Panc1 (cell line): ENCODE measurements around the gene FLRT1. TPM values are rescaled to one million over a fixed set of nuclear protein-coding genes. Genes with fewer than 3 reads are reported as not detected.

ENCODE experiments used
- ATAC-seq: fragments of 200-7000 bp; cut with Tn5 transposase; 2 replicates; pipeline ENCODE4 v1.9.1; 2020; ENCODE audit warnings: mild to moderate bottlenecking, moderate library complexity
- BruUV-seq: library from RNA; stranded (reverse); fragments of 400-500 nt; replicated peaks from 2 replicates; lab custom pipeline; 2021; lab: Mats Ljungman, UMichigan
- CTCF ChIA-PET: fragments of 300-600 bp; sonication (Branson Sonifier 250); formaldehyde crosslinking; loops from one replicate; lab custom pipeline; 2022; ENCODE audit warnings: antibody characterized with exemption; lab: Charles Lee
- POLR2A ChIA-PET: fragments of 300-600 bp; sonication (Branson Sonifier 250); formaldehyde crosslinking; loops from one replicate; lab custom pipeline; 2022; ENCODE audit warnings: antibody characterized with exemption; lab: Charles Lee
- DNase-seq: peaks from one replicate; pipeline ENCODE4 v3.0.0-alpha.2; 2010; ENCODE audit warnings: low read depth, low spot score
- H3K27ac ChIP-seq: 2 replicates; pipeline ENCODE4 v1.5.1; 2011; ENCODE audit warnings: mild to moderate bottlenecking, low read length, inconsistent platforms
- H3K27me3 ChIP-seq: fragments of 200-500 bp; sonication (Bioruptor generic); 2 replicates; pipeline ENCODE4 v1.6.0; 2014; ENCODE audit warnings: low read length, inconsistent platforms; ENCODE audit not compliant: control insufficient read depth, insufficient read depth
- H3K36me3 ChIP-seq: fragments of 200-500 bp; sonication (Bioruptor generic); 2 replicates; pipeline ENCODE4 v1.5.1; 2014; ENCODE audit warnings: inconsistent platforms, mild to moderate bottlenecking, low read length, moderate library complexity; ENCODE audit not compliant: control insufficient read depth, insufficient read depth
- H3K4me1 ChIP-seq: 2 replicates; pipeline ENCODE4 v1.5.1; 2011; ENCODE audit warnings: inconsistent platforms, mild to moderate bottlenecking, low read length, moderate library complexity; ENCODE audit not compliant: control insufficient read depth, insufficient read depth
- H3K4me3 ChIP-seq, 2 experiments: 2 replicates each; pipeline ENCODE4 v1.5.1; 2011 to 2012; ENCODE audit warnings: low read depth in 2 of 2, low read length in 2 of 2, mild to moderate bottlenecking in 2 of 2, inconsistent platforms in 1 of 2, moderate library complexity in 1 of 2
- H3K9me3 ChIP-seq: fragments of 200-500 bp; sonication (Bioruptor generic); 2 replicates; pipeline ENCODE4 v1.5.1; 2014; ENCODE audit warnings: low read depth, mild to moderate bottlenecking, inconsistent platforms, low read length, moderate library complexity; ENCODE audit not compliant: control insufficient read depth, insufficient read depth
- CTCF ChIP-seq: fragments of 450-650 bp; IDR thresholded peaks from 2 replicates; pipeline ENCODE4 v1.5.1; 2017; ENCODE audit warnings: mild to moderate bottlenecking
- POLR2AphosphoS5 ChIP-seq: IDR thresholded peaks from 2 replicates; pipeline ENCODE4 v1.6.1; 2012; ENCODE audit warnings: mild to moderate bottlenecking, low read depth, low read length, moderate library complexity
- REST ChIP-seq, 2 experiments: IDR thresholded peaks; 2 replicates each; pipeline ENCODE4 v1.6.1; 2011 to 2012; ENCODE audit warnings: low read depth in 2 of 2, control low read depth in 1 of 2, low read length in 1 of 2, mild to moderate bottlenecking in 1 of 2, moderate library complexity in 1 of 2; ENCODE audit not compliant: insufficient read depth in 1 of 2
- SIN3A ChIP-seq: IDR thresholded peaks from 2 replicates; pipeline ENCODE4 v1.6.1; 2012; ENCODE audit warnings: low read depth, mild to moderate bottlenecking, low read length, moderate library complexity, borderline replicate concordance; ENCODE audit not compliant: insufficient read depth
- TCF7L2 ChIP-seq: IDR thresholded peaks from 2 replicates; pipeline ENCODE4 v1.6.1; 2011; ENCODE audit warnings: mild to moderate bottlenecking, low read depth, low read length, inconsistent platforms
- in situ Hi-C: cut with HindIII; loops from 2 replicates; pipeline ENCODE4 v1.10.0; 2016; ENCODE audit warnings: low sequenced_read_pairs, low pct_unique_long_range_greater_than_20kb
- intact Hi-C: fragments of 100-400 bp; cut with micrococcal nuclease; formaldehyde crosslinking; loops from one replicate; pipeline ENCODE4 v1.10.0; 2022; ENCODE audit not compliant: unreplicated experiment
- total RNA-seq: library from RNA; stranded (reverse); gene quantifications from one replicate; pipeline ENCODE4 v1.2.1, GENCODE V29; 2021; ENCODE audit not compliant: unreplicated experiment

FLRT1 gene
- total RNA-seq, 1 experiment from 2014 or later, result 0.51 TPM

- in situ Hi-C loops (no loop called here), intact Hi-C loops (no loop called here)
- Histone ChIP-seq H3K4me3 (no peak overlapping the region), H3K4me1 (no peaks in the 10 kb centered on the region), H3K27ac (no peak overlapping the region), H3K27me3 (no peaks in the 10 kb centered on the region), H3K9me3 (no peaks in the 10 kb centered on the region), H3K36me3 (no peaks in the 10 kb centered on the region)
- no TSS peak for BruUV-seq
- DNase-seq (no peak), ATAC-seq (no peak)
- POLR2A ChIA-PET, result no interaction called here
- TF ChIP-seq REST (IDR thresholded peaks at IDR 0.05; ENCODE audit: insufficient read depth in 1 of 2, low read depth in 2 of 2, low read length in 1 of 2), result no peak
- no peak for TF ChIP-seq CTCF
- TF ChIP-seq SIN3A, result no peak
- TF ChIP-seq POLR2AphosphoS5, result no peak
- TF ChIP-seq TCF7L2, result no peak
- CTCF ChIA-PET, result no interaction called here
Observed at GRCh38 chr11:64067230-64067993, 31.7 kb downstream of the FLRT1 start.

- Histone ChIP-seq H3K36me3 (no peaks in the 10 kb centered on the region), H3K9me3 (no peaks in the 10 kb centered on the region), H3K4me1 (no peaks in the 10 kb centered on the region), H3K4me3 (no peak overlapping the region), H3K27me3 (no peaks in the 10 kb centered on the region), H3K27ac (no peak overlapping the region)
- ChIA-PET POLR2A (no interaction called here), CTCF (no interaction called here)
- ATAC-seq, result no peak
- DNase-seq, result no peak
- BruUV-seq, result no TSS peak
- in situ Hi-C loops, result no loop called here
- no peak for TF ChIP-seq TCF7L2
- TF ChIP-seq SIN3A, result no peak
- TF ChIP-seq REST (IDR thresholded peaks at IDR 0.05; ENCODE audit: insufficient read depth in 1 of 2, low read depth in 2 of 2, low read length in 1 of 2), result no peak
- TF ChIP-seq CTCF, result no peak
- TF ChIP-seq POLR2AphosphoS5, result no peak
- intact Hi-C loops, result no loop called here
Observed at GRCh38 chr11:64068705-64069400, 33.1 kb downstream of the FLRT1 start.
